Spleen (tissue), 11 donors: ENCODE measurements around the gene COL16A1. TPM values are rescaled to one million over a fixed set of nuclear protein-coding genes. Genes with fewer than 3 reads are reported as not detected.
A peak's percentile ranks its signal among the peaks of the same experiment; 100 is the strongest.

Source experiments
- DNase-seq: peaks from one replicate; pipeline ENCODE4 v3.0.0-alpha.2; 2020
- H3K27ac ChIP-seq, 8 donors: fragments of 200-600 bp; sonication (generic) in 7 of 8; 1 replicate in 4 of 8; 2 replicates in 4 of 8; pipeline versions ENCODE4 v1.5.0 to v1.8.0; 2016 to 2021; ENCODE audit warnings: inconsistent platforms in 4 of 8, mild to moderate bottlenecking in 4 of 8, moderate library complexity in 1 of 8
- H3K27me3 ChIP-seq, 7 donors: fragments of 200-600 bp; sonication (generic) in 6 of 7; replicated peaks in 1 of 7; 1 replicate in 4 of 7; 2 replicates in 3 of 7; pipeline versions ENCODE4 v1.5.0 to v1.8.0; 2016 to 2021; ENCODE audit warnings: inconsistent platforms in 3 of 7, mild to moderate bottlenecking in 1 of 7
- H3K36me3 ChIP-seq, 6 donors: fragments of 200-600 bp; sonication (generic) in 5 of 6; 1 replicate in 4 of 6; 2 replicates in 2 of 6; pipeline versions ENCODE4 v1.5.0 to v1.8.0; 2016 to 2021; ENCODE audit warnings: inconsistent platforms in 2 of 6
- H3K4me1 ChIP-seq, 6 donors: fragments of 200-600 bp; sonication (generic) in 5 of 6; 1 replicate in 3 of 6; 2 replicates in 3 of 6; pipeline versions ENCODE4 v1.5.0 to v1.8.0; 2016 to 2021; ENCODE audit warnings: inconsistent platforms in 3 of 6
- H3K4me3 ChIP-seq, 8 donors: fragments of 200-600 bp; sonication (generic) in 7 of 8; 1 replicate in 4 of 8; 2 replicates in 4 of 8; pipeline versions ENCODE4 v1.5.0 to v1.8.0; 2016 to 2021; ENCODE audit warnings: inconsistent platforms in 4 of 8, mild to moderate bottlenecking in 4 of 8, moderate library complexity in 2 of 8
- H3K9me3 ChIP-seq, 8 donors: fragments of 200-600 bp; sonication (generic) in 7 of 8; 1 replicate in 4 of 8; 2 replicates in 4 of 8; pipeline versions ENCODE4 v1.5.0 to v1.8.0; 2016 to 2021; ENCODE audit warnings: inconsistent platforms in 4 of 8
- CTCF ChIP-seq, 11 experiments: fragments of 200-600 bp in 7 of 11; fragments of 450-650 bp in 4 of 11; sonication (generic) in 4 of 11; IDR thresholded peaks in 8 of 11; conservative IDR thresholded peaks in 3 of 11; 1 replicate in 7 of 11; 2 replicates in 4 of 11; pipeline versions ENCODE4 v1.4.0 to v1.8.0; 2016 to 2021; ENCODE audit warnings: antibody characterized with exemption in 11 of 11, inconsistent platforms in 4 of 11, mild to moderate bottlenecking in 1 of 11
- POLR2A ChIP-seq, 3 donors: fragments of 450-650 bp; IDR thresholded peaks; one replicate each; pipeline ENCODE4 v1.5.1; 2017; ENCODE audit warnings: antibody characterized with exemption in 3 of 3, mild to moderate bottlenecking in 1 of 3
- POLR2AphosphoS5 ChIP-seq, 3 donors: sonication (generic); formaldehyde crosslinking; IDR thresholded peaks; one replicate each; pipeline ENCODE4 v1.5.1; 2017; ENCODE audit warnings: antibody characterized with exemption in 3 of 3
- WGBS, 5 donors: extraction: QIAGEN DNeasy Blood & Tissue Kit in 3 of 5; methylation state at CpG; one replicate each; pipeline versions ENCODE4 v1.1.5 to v1.1.7; 2013 to 2018; 5-methylcytosine and 5-hydroxymethylcytosine counted together
- intact Hi-C: fragments of 100-400 bp; cut with DNase I; formaldehyde crosslinking; loops from one replicate; pipeline ENCODE4 v1.15.0; 2023; ENCODE audit warnings: low total_unique reads
- polyA plus RNA-seq, 3 donors: library from polyadenylated mRNA; stranded (reverse); fragments of 200-250 nt; gene quantifications; one replicate each; pipeline ENCODE4 v1.2.1, GENCODE V29; 2013
- total RNA-seq, 7 donors: library from RNA; depleted of rRNA in 3 of 7; stranded (reverse); fragments of >200 nt in 3 of 7; fragmentation: NEBNext Ultra II Directional in 4 of 7; extraction: Animal tissue kit (Norgen Biotek cat#: 25700) in 4 of 7; gene quantifications; one replicate each; pipeline versions ENCODE4 v1.1.0 to v1.2.1, GENCODE V29; 2016 to 2021
- donor health status: healthy with polysubstance abuse.
- donor health status: DM: no; HTN: no; CAD: no; lungs with moderate emphysema.
- donor health status: DM: no; HTN: no; CAD: no.
- donor health status: Bipolar disorder and iron deficiency.
- donor health status: healthy.
- donor health status: DM: no; HTN: no; CAD: no.
- donor health status: DM: yes; HTN: yes; CAD: no.

The COL16A1 gene
- total and polyA plus RNA-seq, 10 donors: 4.7 to 25.6 (median 12.5) TPM

GRCh38 chr1:31646259-31646960 is 57.4 kb downstream of the COL16A1 start:
- Histone ChIP-seq H3K27ac (no peak overlapping the region), H3K4me1 (peaks cover 20 to 60% (median 40%) of the 10 kb centered on the region in 6 donors), H3K4me3 (no peak overlapping the region), H3K36me3 (peaks cover 0 to 5% (median 0%) of the 10 kb centered on the region in 6 donors), H3K9me3 (no peaks in the 10 kb centered on the region), H3K27me3 (no peaks in the 10 kb centered on the region)
- 94 to 98% (median 98%) methylated on average over 4 of the region's 4 CpGs for WGBS, 5 donors
- intact Hi-C loops: no loop called here
- DNase-seq: no peak
- no peak for TF ChIP-seq POLR2A (IDR thresholded peaks at IDR 0.05)
- no peak for TF ChIP-seq POLR2AphosphoS5 (IDR thresholded peaks at IDR 0.05)
- no peak for TF ChIP-seq CTCF (IDR thresholded peaks at IDR 0.05 in 8 of 11, conservative IDR thresholded peaks at IDR 0.05 in 3 of 11)

- WGBS, 5 donors: 0 to 2% (median 1%) methylated on average over 11 of the region's 11 CpGs
- intact Hi-C loops: no loop called here
- peaks cover 0 to 8% (median 0%) of the 10 kb centered on the region in 6 donors for H3K36me3 ChIP-seq
- H3K4me3 ChIP-seq: peak overlapping the region; percentile 47 to 82 (median 71)
- TF ChIP-seq CTCF (IDR thresholded peaks at IDR 0.05 in 8 of 11, conservative IDR thresholded peaks at IDR 0.05 in 3 of 11) (no peak), POLR2AphosphoS5 (IDR thresholded peaks at IDR 0.05) (no peak), POLR2A (IDR thresholded peaks at IDR 0.05) (no peak)
- H3K9me3 ChIP-seq: no peaks in the 10 kb centered on the region
- H3K27ac ChIP-seq: peak overlapping the region; percentile 98 to 99 (median 98)
- H3K4me1 ChIP-seq: peaks cover 21 to 72% (median 51%) of the 10 kb centered on the region in 6 donors
- no peaks in the 10 kb centered on the region for H3K27me3 ChIP-seq
- DNase-seq: peak; percentile 92
These were observed 58.6 kb downstream of the COL16A1 start for GRCh38 chr1:31645274-31645568.

- no peaks in the 10 kb centered on the region for H3K27me3 ChIP-seq
- peak; percentile 89 to 96 (median 92) for TF ChIP-seq POLR2AphosphoS5 (IDR thresholded peaks at IDR 0.05)
- TF ChIP-seq POLR2A (IDR thresholded peaks at IDR 0.05): peak in 1 of 3 donors; percentile 47
- peak in 3 of 11 experiments; percentile 12 to 29 (median 17) for TF ChIP-seq CTCF (IDR thresholded peaks at IDR 0.05 in 8 of 11, conservative IDR thresholded peaks at IDR 0.05 in 3 of 11)
- peak within 1 kb of the TSS; percentile 47 to 82 (median 71) for H3K4me3 ChIP-seq
- 0 to 1% (median 0%) methylated on average over 29 to 56 of the region's 56 CpGs for WGBS, 5 donors
- H3K27ac ChIP-seq: peak within 1 kb of the TSS; percentile 98 to 99 (median 98)
- H3K4me1 ChIP-seq: peaks cover 21 to 77% (median 56%) of the 10 kb centered on the region in 6 donors
- intact Hi-C loops: no loop called here
- DNase-seq: peak; percentile 98
- no peaks in the 10 kb centered on the region for H3K9me3 ChIP-seq
- peaks cover 0 to 9% (median 0%) of the 10 kb centered on the region in 6 donors for H3K36me3 ChIP-seq
These were observed 59.1 kb downstream of the COL16A1 start, which contains the start of gene PEF1 for GRCh38 chr1:31644560-31645273. Gene PEF1, minus strand, starts transcription at chr1:31644876. Its CDS starts 12 bp downstream, at chr1:31644864.
